ENCODE measurements around the gene MYBPC1.

DNA sequence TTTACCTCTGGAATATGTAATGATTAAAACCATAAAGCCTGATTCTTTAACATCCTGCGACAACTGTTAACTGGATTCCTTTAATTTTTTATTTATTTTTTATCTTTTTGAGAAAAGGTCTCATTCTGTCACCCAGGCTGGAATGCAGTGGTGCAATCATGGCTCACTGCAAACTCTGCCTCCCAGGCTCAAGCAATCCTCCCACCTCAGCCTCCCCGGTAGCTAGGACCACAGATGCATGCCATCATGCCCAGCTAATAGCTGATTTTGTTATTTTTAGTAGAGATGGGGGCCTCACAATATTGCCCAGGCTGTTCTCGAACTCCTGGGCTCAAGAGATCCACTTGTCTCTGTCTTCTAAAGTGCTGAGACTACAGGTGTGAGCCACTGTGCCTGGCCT is 3.7 kb downstream of the MYBPC1 start:
- TF ChIP-seq POLR2A (IDR thresholded peaks at IDR 0.05; ENCODE audit: low read length) (no peak), GATA1 (IDR thresholded peaks at IDR 0.05; ENCODE audit: low read depth, low read length) (no peak)

Measured in erythroblast (primary cell).